ENCODE data around the gene RFC2.

DNA sequence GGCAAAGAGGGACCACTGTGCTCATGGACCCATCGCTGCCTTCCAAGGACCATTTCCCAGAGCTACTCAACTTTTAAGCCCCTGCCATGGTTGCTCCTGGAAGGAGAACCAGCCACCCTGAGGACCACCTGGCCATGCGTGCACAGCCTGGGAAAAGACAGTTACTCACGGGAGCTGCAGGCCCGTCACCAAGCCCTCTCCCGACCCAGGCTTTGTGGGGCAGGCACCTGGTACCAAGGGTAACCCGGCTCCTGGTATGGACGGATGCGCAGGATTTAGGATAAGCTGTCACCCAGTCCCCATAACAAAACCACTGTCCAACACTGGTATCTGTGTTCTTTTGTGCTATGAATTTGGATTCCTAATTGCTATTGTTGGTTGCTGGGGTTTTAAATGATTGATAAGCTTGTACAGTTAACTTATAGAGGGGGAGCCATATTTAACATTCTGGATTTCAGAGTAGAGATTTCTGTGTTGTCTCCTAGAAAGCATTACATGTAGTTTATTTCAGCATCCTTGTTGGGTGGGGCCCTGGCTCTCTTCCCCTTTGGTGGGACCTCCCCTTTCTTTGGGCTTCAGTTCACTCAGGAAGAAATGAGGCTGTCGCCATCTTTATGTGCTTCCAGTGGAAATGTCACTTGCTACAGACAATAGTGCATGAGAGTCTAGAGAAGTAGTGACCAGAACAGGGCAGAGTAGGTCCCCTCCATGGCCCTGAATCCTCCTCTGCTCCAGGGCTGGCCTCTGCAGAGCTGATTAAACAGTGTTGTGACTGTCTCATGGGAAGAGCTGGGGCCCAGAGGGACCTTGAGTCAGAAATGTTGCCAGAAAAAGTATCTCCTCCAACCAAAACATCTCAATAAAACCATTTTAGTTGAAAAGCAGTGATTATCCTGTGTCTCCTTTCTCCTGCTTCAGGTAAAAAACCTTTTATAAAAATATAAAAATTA lies 25.0 kb downstream of the RFC2 start:
- TF ChIP-seq EZH2phosphoT487 (IDR thresholded peaks at IDR 0.05; ENCODE audit: borderline replicate concordance) (no peak), CTCF (conservative IDR thresholded peaks at IDR 0.05; ENCODE audit: low read length) (no peak)

Measured in Loucy (cell line).